Nephron progenitor cell (in vitro differentiated cells): ENCODE results near the gene ERC2.

Experiments used
- DNase-seq: peaks from one replicate; pipeline ENCODE4 v3.0.0; 2021
- H3K27ac Mint-ChIP-seq: 2 replicates; pipeline ENCODE4 v1.8.0; 2021; ENCODE audit warnings: mild to moderate bottlenecking, moderate library complexity, mixed read lengths
- H3K27me3 Mint-ChIP-seq: 2 replicates; pipeline ENCODE4 v1.8.0; 2021; ENCODE audit warnings: mild to moderate bottlenecking, low read depth, mixed read lengths; ENCODE audit not compliant: poor library complexity
- H3K36me3 Mint-ChIP-seq: 2 replicates; pipeline ENCODE4 v1.8.0; 2021; ENCODE audit warnings: low read depth, mixed read lengths
- H3K4me1 Mint-ChIP-seq: 2 replicates; pipeline ENCODE4 v1.8.0; 2021; ENCODE audit warnings: mixed read lengths
- H3K4me3 Mint-ChIP-seq: 2 replicates; pipeline ENCODE4 v1.8.0; 2021; ENCODE audit warnings: mild to moderate bottlenecking, moderate library complexity, mixed read lengths
- H3K9me3 Mint-ChIP-seq: 2 replicates; pipeline ENCODE4 v1.8.0; 2021; ENCODE audit warnings: mild to moderate bottlenecking, moderate library complexity, mixed read lengths
- CTCF ChIP-seq: fragments of 200-600 bp; sonication (generic); IDR thresholded peaks from 2 replicates; pipeline ENCODE4 v1.5.0; 2021; ENCODE audit warnings: antibody characterized with exemption

The ERC2 gene

GRCh38 chr3:56122911-56123310 is 345.4 kb downstream of the ERC2 start:
- TF ChIP-seq CTCF, result no peak
- peaks cover 12% of the 10 kb centered on the region for H3K27me3 Mint-ChIP-seq
- H3K27ac Mint-ChIP-seq, result no peak overlapping the region
- DNase-seq, result no peak
- peaks cover 11% of the 10 kb centered on the region for H3K9me3 Mint-ChIP-seq
- H3K4me3 Mint-ChIP-seq, result no peak overlapping the region
- H3K4me1 Mint-ChIP-seq, result peaks cover 25% of the 10 kb centered on the region
- peaks cover 9% of the 10 kb centered on the region for H3K36me3 Mint-ChIP-seq

GRCh38 chr3:56121716-56122115 is 346.6 kb downstream of the ERC2 start:
- Mint-ChIP-seq H3K4me1 (peaks cover 25% of the 10 kb centered on the region), H3K27ac (no peak overlapping the region), H3K36me3 (peaks cover 4% of the 10 kb centered on the region), H3K9me3 (peaks cover 5% of the 10 kb centered on the region), H3K4me3 (no peak overlapping the region), H3K27me3 (peaks cover 11% of the 10 kb centered on the region)
- DNase-seq, result no peak
- TF ChIP-seq CTCF, result no peak

GRCh38 chr3:56119575-56120349 is 348.5 kb downstream of the ERC2 start:
- peaks cover 7% of the 10 kb centered on the region for H3K27me3 Mint-ChIP-seq
- no peak for TF ChIP-seq CTCF
- no peak overlapping the region for H3K27ac Mint-ChIP-seq

GRCh38 chr3:56118968-56119367 is 349.3 kb downstream of the ERC2 start:
- Mint-ChIP-seq H3K27me3 (peaks cover 7% of the 10 kb centered on the region), H3K27ac (no peak overlapping the region), H3K4me3 (no peak overlapping the region), H3K9me3 (peaks cover 23% of the 10 kb centered on the region), H3K36me3 (peaks cover 9% of the 10 kb centered on the region), H3K4me1 (peaks cover 9% of the 10 kb centered on the region)
- no peak for TF ChIP-seq CTCF
- DNase-seq, result no peak

More at GRCh38 chr3:56119575-56120349, 348.5 kb downstream of the ERC2 start:
- Mint-ChIP-seq H3K4me3 (no peak overlapping the region), H3K4me1 (peaks cover 15% of the 10 kb centered on the region), H3K9me3 (peaks cover 15% of the 10 kb centered on the region), H3K36me3 (peaks cover 4% of the 10 kb centered on the region)
- DNase-seq, result no peak

GRCh38 chr3:56115698-56116097 is 352.6 kb downstream of the ERC2 start:
- no peak for TF ChIP-seq CTCF

GRCh38 chr3:56115199-56115598 is 353.1 kb downstream of the ERC2 start:
- H3K4me1 Mint-ChIP-seq, result peaks cover 16% of the 10 kb centered on the region
- H3K9me3 Mint-ChIP-seq, result peaks cover 27% of the 10 kb centered on the region
- no peak for DNase-seq
- H3K4me3 Mint-ChIP-seq, result no peak overlapping the region
- no peak for TF ChIP-seq CTCF
- peaks cover 4% of the 10 kb centered on the region for H3K27me3 Mint-ChIP-seq
- H3K36me3 Mint-ChIP-seq, result peaks cover 9% of the 10 kb centered on the region
- no peak overlapping the region for H3K27ac Mint-ChIP-seq

More at GRCh38 chr3:56115698-56116097, 352.6 kb downstream of the ERC2 start:
- Mint-ChIP-seq H3K27me3 (peaks cover 4% of the 10 kb centered on the region), H3K9me3 (peaks cover 27% of the 10 kb centered on the region), H3K4me3 (no peak overlapping the region), H3K4me1 (peaks cover 16% of the 10 kb centered on the region), H3K27ac (no peak overlapping the region), H3K36me3 (peaks cover 9% of the 10 kb centered on the region)
- DNase-seq, result no peak
